GM18526 (cell line): ENCODE results near the gene POFUT1.

Experiments used
- POLR2A ChIP-seq: IDR thresholded peaks from 3 replicates; pipeline ENCODE4 v1.6.1; 2011; ENCODE audit not compliant: insufficient read length; ENCODE audit errors: extremely low read depth

Gene POFUT1

GRCh38 chr20:32218156-32218900, 10.6 kb downstream of the POFUT1 start:
- TF ChIP-seq POLR2A: no peak

- no peak for TF ChIP-seq POLR2A
These were observed 16.8 kb downstream of the POFUT1 start for GRCh38 chr20:32224463-32224862.

- TF ChIP-seq POLR2A: no peak
These were observed 18.7 kb downstream of the POFUT1 start for GRCh38 chr20:32226391-32226790.

GRCh38 chr20:32227306-32227705, 19.6 kb downstream of the POFUT1 start:
- TF ChIP-seq POLR2A: no peak

- no peak for TF ChIP-seq POLR2A
These were observed 20.3 kb downstream of the POFUT1 start for GRCh38 chr20:32227744-32228688.

GRCh38 chr20:32229251-32229747, 21.6 kb downstream of the POFUT1 start:
- no peak for TF ChIP-seq POLR2A

GRCh38 chr20:32230707-32231106, 23.0 kb downstream of the POFUT1 start:
- no peak for TF ChIP-seq POLR2A

- no peak for TF ChIP-seq POLR2A
These were observed 23.6 kb downstream of the POFUT1 start for GRCh38 chr20:32231245-32231644.

- TF ChIP-seq POLR2A: no peak
These were observed 24.2 kb downstream of the POFUT1 start for GRCh38 chr20:32231847-32232246.

- TF ChIP-seq POLR2A: no peak
These were observed 24.7 kb downstream of the POFUT1 start for GRCh38 chr20:32232326-32232886.

- TF ChIP-seq POLR2A: no peak
These were observed 25.6 kb downstream of the POFUT1 start for GRCh38 chr20:32233286-32233685.

GRCh38 chr20:32234135-32234808, 26.6 kb downstream of the POFUT1 start:
- no peak for TF ChIP-seq POLR2A

GRCh38 chr20:32235331-32236047, 27.8 kb downstream of the POFUT1 start:
- no peak for TF ChIP-seq POLR2A

GRCh38 chr20:32236048-32236533, 28.4 kb downstream of the POFUT1 start:
- no peak for TF ChIP-seq POLR2A
